D721Med (cell line): ENCODE results near the gene PAX8.

Experiments used
- DNase-seq: peaks from one replicate; pipeline ENCODE4 v3.0.0; 2011; ENCODE audit warnings: low spot score; ENCODE audit not compliant: insufficient read length
- FAIRE-seq: peaks from 2 replicates; lab custom pipeline; 2011; peaks lifted over from hg19 to GRCh38; lab: Jason Lieb, UNC
- CTCF ChIP-seq: IDR thresholded peaks from 2 replicates; pipeline ENCODE4 v1.5.1; 2012; ENCODE audit warnings: mild to moderate bottlenecking, control low read depth; ENCODE audit not compliant: insufficient read depth; ENCODE audit errors: missing control alignments

PAX8 gene

GRCh38 chr2:113228991-113229716, 49.6 kb downstream of the PAX8 start:
- TF ChIP-seq CTCF = no peak
- no peak for DNase-seq
- FAIRE-seq = no peak

- no peak for TF ChIP-seq CTCF
- DNase-seq = no peak
- no peak for FAIRE-seq
These were observed 50.4 kb downstream of the PAX8 start for GRCh38 chr2:113228351-113228750.

GRCh38 chr2:113227698-113228097, 51.0 kb downstream of the PAX8 start:
- no peak for TF ChIP-seq CTCF
- DNase-seq (no peak), FAIRE-seq (no peak)

GRCh38 chr2:113227290-113227689, 51.4 kb downstream of the PAX8 start:
- DNase-seq (no peak), FAIRE-seq (no peak)
- no peak for TF ChIP-seq CTCF

GRCh38 chr2:113226462-113226861, 52.3 kb downstream of the PAX8 start:
- no peak for TF ChIP-seq CTCF
- FAIRE-seq (no peak), DNase-seq (no peak)

- TF ChIP-seq CTCF = no peak
- FAIRE-seq (no peak), DNase-seq (no peak)
These were observed 53.2 kb downstream of the PAX8 start for GRCh38 chr2:113225263-113226259.
